GM18526 (cell line): Measurements from ENCODE around the gene HERC3.

Experiments used
- POLR2A ChIP-seq: IDR thresholded peaks from 3 replicates; pipeline ENCODE4 v1.6.1; 2011; ENCODE audit not compliant: insufficient read length; ENCODE audit errors: extremely low read depth

HERC3 gene

GRCh38 chr4:88643932-88644331, 51.7 kb downstream of the HERC3 start:
- no peak for TF ChIP-seq POLR2A

- no peak for TF ChIP-seq POLR2A
Observed at GRCh38 chr4:88645994-88646393, 53.7 kb downstream of the HERC3 start.

- no peak for TF ChIP-seq POLR2A
Observed at GRCh38 chr4:88646528-88647280, 54.4 kb downstream of the HERC3 start.

GRCh38 chr4:88649716-88650115, 57.4 kb downstream of the HERC3 start:
- TF ChIP-seq POLR2A, result no peak

- no peak for TF ChIP-seq POLR2A
Observed at GRCh38 chr4:88653371-88653946, 61.2 kb downstream of the HERC3 start.

- no peak for TF ChIP-seq POLR2A
Observed at GRCh38 chr4:88655226-88655625, 62.9 kb downstream of the HERC3 start.

- no peak for TF ChIP-seq POLR2A
Observed at GRCh38 chr4:88659055-88659889, 67.0 kb downstream of the HERC3 start.

GRCh38 chr4:88659890-88660208, 67.6 kb downstream of the HERC3 start:
- TF ChIP-seq POLR2A, result no peak

- TF ChIP-seq POLR2A, result no peak
Observed at GRCh38 chr4:88660446-88661294, 68.4 kb downstream of the HERC3 start.

GRCh38 chr4:88661739-88662138, 69.5 kb downstream of the HERC3 start:
- no peak for TF ChIP-seq POLR2A

- no peak for TF ChIP-seq POLR2A
Observed at GRCh38 chr4:88672987-88673386, 80.7 kb downstream of the HERC3 start.

GRCh38 chr4:88673886-88674285, 81.6 kb downstream of the HERC3 start:
- no peak for TF ChIP-seq POLR2A

- no peak for TF ChIP-seq POLR2A
Observed at GRCh38 chr4:88674565-88674964, 82.3 kb downstream of the HERC3 start.

GRCh38 chr4:88674979-88675378, 82.7 kb downstream of the HERC3 start:
- no peak for TF ChIP-seq POLR2A

- TF ChIP-seq POLR2A, result no peak
Observed at GRCh38 chr4:88675543-88675942, 83.3 kb downstream of the HERC3 start.
